Gastrocnemius medialis (tissue), 4 donors: Measurements from ENCODE around the gene IL2RA. TPM values are rescaled to one million over a fixed set of nuclear protein-coding genes. Genes with fewer than 3 reads are reported as not detected.
"Not testable (repeated sequence)": the region's sequence is repeated elsewhere in the genome, so short reads cannot be mapped to it uniquely, and the experiment has no call there.

Experiments used
- ATAC-seq, 2 donors: fragments of 150-250 bp; one replicate each; pipeline ENCODE4 v1.9.1; 2016
- DNase-seq, 2 donors: peaks; one replicate each; pipeline ENCODE4 v3.0.0-alpha.2; 2019
- H3K27ac ChIP-seq, 4 donors: fragments of 200-600 bp; sonication (generic); 1 replicate in 1 of 4; 2 replicates in 3 of 4; pipeline ENCODE4 v1.5.1; 2016 to 2018; ENCODE audit warnings: mild to moderate bottlenecking in 2 of 4, moderate library complexity in 1 of 4
- H3K27me3 ChIP-seq, 3 donors: fragments of 200-600 bp; sonication (generic) in 2 of 3; 1 replicate in 1 of 3; 2 replicates in 2 of 3; pipeline versions ENCODE4 v1.5.1 to v1.6.0; 2016 to 2019; ENCODE audit warnings: mild to moderate bottlenecking in 1 of 3, moderate library complexity in 1 of 3
- H3K36me3 ChIP-seq, 2 donors: fragments of 200-600 bp; sonication (generic) in 1 of 2; one replicate each; pipeline ENCODE4 v1.5.1; 2017 to 2018
- H3K4me1 ChIP-seq, 2 donors: fragments of 200-600 bp; sonication (generic) in 1 of 2; one replicate each; pipeline ENCODE4 v1.5.1; 2016 to 2017; ENCODE audit warnings: mild to moderate bottlenecking in 2 of 2
- H3K4me3 ChIP-seq, 4 donors: fragments of 200-600 bp; sonication (generic) in 3 of 4; 1 replicate in 1 of 4; 2 replicates in 3 of 4; pipeline ENCODE4 v1.5.1; 2016 to 2019; ENCODE audit warnings: mild to moderate bottlenecking in 2 of 4
- H3K9me3 ChIP-seq, 3 donors: fragments of 200-600 bp; sonication (generic) in 2 of 3; 1 replicate in 1 of 3; 2 replicates in 2 of 3; pipeline ENCODE4 v1.5.1; 2016 to 2019
- CTCF ChIP-seq, 5 experiments: fragments of 450-650 bp in 3 of 5; fragments of 200-600 bp in 2 of 5; sonication (generic) in 2 of 5; IDR thresholded peaks in 4 of 5; conservative IDR thresholded peaks in 1 of 5; 1 replicate in 4 of 5; 2 replicates in 1 of 5; pipeline ENCODE4 v1.5.1; 2016 to 2019; ENCODE audit warnings: antibody characterized with exemption in 5 of 5, mild to moderate bottlenecking in 3 of 5, moderate library complexity in 3 of 5
- POLR2A ChIP-seq, 2 donors: fragments of 450-650 bp; IDR thresholded peaks; one replicate each; pipeline ENCODE4 v1.6.1; 2017; ENCODE audit warnings: antibody characterized with exemption in 2 of 2, mild to moderate bottlenecking in 2 of 2, moderate library complexity in 2 of 2
- in situ Hi-C, 4 donors: fragments of 200-750 bp; cut with MboI; loops; one replicate each; pipeline versions ENCODE4 v1.15.0 to v1.8.0; 2017; ENCODE audit warnings: low sequenced_read_pairs in 4 of 4
- intact Hi-C: fragments of 100-400 bp; cut with DNase I; formaldehyde crosslinking; loops from one replicate; pipeline ENCODE4 v1.15.1; 2023; ENCODE audit warnings: low total_unique reads
- total RNA-seq, 4 donors: library from RNA; depleted of rRNA; stranded (reverse); fragments of >200 nt; gene quantifications; one replicate each; pipeline versions ENCODE4 v1.1.0 to v1.2.3, GENCODE V29; 2016

The IL2RA gene
- total RNA-seq, 4 donors from 2014 or later, result 2.1 TPM; not detected in 3

- DNase-seq, result no peak
- no peaks in the 10 kb centered on the region for H3K9me3 ChIP-seq
- no peaks in the 10 kb centered on the region for H3K36me3 ChIP-seq
- ATAC-seq, result no peak
- H3K4me1 ChIP-seq, result no peaks in the 10 kb centered on the region
- peaks cover 0 to 3% (median 0%) of the 10 kb centered on the region in 3 donors for H3K27me3 ChIP-seq
- H3K4me3 ChIP-seq, result no peak overlapping the region
- intact Hi-C loops (no loop called here), in situ Hi-C loops (no loop called here)
- no peak overlapping the region for H3K27ac ChIP-seq
- TF ChIP-seq CTCF (IDR thresholded peaks at IDR 0.05 in 4 of 5, conservative IDR thresholded peaks at IDR 0.05 in 1 of 5), result no peak
- TF ChIP-seq POLR2A (IDR thresholded peaks at IDR 0.05), result no peak
Measured at GRCh38 chr10:6044751-6045313, 17.3 kb downstream of the IL2RA start.

- in situ Hi-C loops, result no loop called here
- Histone ChIP-seq H3K27ac (no peak overlapping the region), H3K4me3 (no peak overlapping the region), H3K36me3 (no peaks in the 10 kb centered on the region), H3K9me3 (no peaks in the 10 kb centered on the region), H3K4me1 (no peaks in the 10 kb centered on the region), H3K27me3 (peaks cover 0 to 3% (median 0%) of the 10 kb centered on the region in 3 donors)
- ATAC-seq (no peak), DNase-seq (no peak)
- TF ChIP-seq POLR2A (IDR thresholded peaks at IDR 0.05) (no peak), CTCF (IDR thresholded peaks at IDR 0.05 in 4 of 5, conservative IDR thresholded peaks at IDR 0.05 in 1 of 5) (no peak)
- intact Hi-C loops, result no loop called here
Measured at GRCh38 chr10:6044060-6044459, 18.1 kb downstream of the IL2RA start.

GRCh38 chr10:6043377-6043776 is 18.8 kb downstream of the IL2RA start:
- ATAC-seq, result not testable (repeated sequence)

GRCh38 chr10:6040205-6040604 is 22.0 kb downstream of the IL2RA start:
- Histone ChIP-seq H3K36me3 (no peaks in the 10 kb centered on the region), H3K27ac (no peak overlapping the region), H3K9me3 (no peaks in the 10 kb centered on the region), H3K27me3 (peaks cover 0 to 3% (median 0%) of the 10 kb centered on the region in 3 donors), H3K4me3 (no peak overlapping the region), H3K4me1 (no peaks in the 10 kb centered on the region)
- in situ Hi-C loops (no loop called here), intact Hi-C loops (no loop called here)
- no peak for TF ChIP-seq POLR2A (IDR thresholded peaks at IDR 0.05)
- no peak for TF ChIP-seq CTCF (IDR thresholded peaks at IDR 0.05 in 4 of 5, conservative IDR thresholded peaks at IDR 0.05 in 1 of 5)
- DNase-seq (no peak), ATAC-seq (no peak)

More at GRCh38 chr10:6043377-6043776, 18.8 kb downstream of the IL2RA start:
- H3K27ac ChIP-seq, H3K36me3 ChIP-seq, intact Hi-C loops, DNase-seq, H3K9me3 ChIP-seq, H3K27me3 ChIP-seq, H3K4me1 ChIP-seq, in situ Hi-C loops, H3K4me3 ChIP-seq: not testable (repeated sequence)

GRCh38 chr10:6039711-6040110 is 22.5 kb downstream of the IL2RA start:
- intact Hi-C loops, result no loop called here
- no peak for TF ChIP-seq POLR2A (IDR thresholded peaks at IDR 0.05)
- no peak for TF ChIP-seq CTCF (IDR thresholded peaks at IDR 0.05 in 4 of 5, conservative IDR thresholded peaks at IDR 0.05 in 1 of 5)
- in situ Hi-C loops, result no loop called here

More at GRCh38 chr10:6039711-6040110, 22.5 kb downstream of the IL2RA start:
- no peak overlapping the region for H3K27ac ChIP-seq
- no peak for DNase-seq
- H3K4me1 ChIP-seq, result no peaks in the 10 kb centered on the region
- no peak overlapping the region for H3K4me3 ChIP-seq
- no peaks in the 10 kb centered on the region for H3K9me3 ChIP-seq
- ATAC-seq, result no peak
- H3K27me3 ChIP-seq, result peaks cover 0 to 3% (median 0%) of the 10 kb centered on the region in 3 donors
- no peaks in the 10 kb centered on the region for H3K36me3 ChIP-seq
